Measurements from ENCODE around the gene GNG8.
"Not testable (repeated sequence)": the region's sequence is repeated elsewhere in the genome, so short reads cannot be mapped to it uniquely, and the experiment has no call there.

The GNG8 gene

DNA sequence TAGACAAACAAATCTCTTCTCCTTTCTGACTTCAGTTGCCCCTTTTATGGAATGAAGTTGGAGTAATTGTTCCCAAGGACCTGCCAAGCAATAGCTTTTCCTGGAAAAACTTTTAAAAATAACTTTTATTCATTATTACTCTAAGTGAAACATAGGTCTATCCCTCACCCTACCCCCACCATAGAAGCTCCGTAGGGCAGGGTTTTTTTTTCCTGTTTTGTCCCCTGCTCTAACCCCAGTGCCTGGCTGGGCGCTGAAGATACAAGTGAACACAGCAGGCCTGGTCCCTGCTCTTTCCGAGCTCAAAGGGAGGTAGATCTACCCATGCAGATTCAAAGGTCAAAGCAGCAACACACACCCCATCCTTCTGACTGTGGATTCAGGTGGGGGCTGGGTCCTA, 8.7 kb upstream of the GNG8 start:
- no peak for DNase-seq

DNA sequence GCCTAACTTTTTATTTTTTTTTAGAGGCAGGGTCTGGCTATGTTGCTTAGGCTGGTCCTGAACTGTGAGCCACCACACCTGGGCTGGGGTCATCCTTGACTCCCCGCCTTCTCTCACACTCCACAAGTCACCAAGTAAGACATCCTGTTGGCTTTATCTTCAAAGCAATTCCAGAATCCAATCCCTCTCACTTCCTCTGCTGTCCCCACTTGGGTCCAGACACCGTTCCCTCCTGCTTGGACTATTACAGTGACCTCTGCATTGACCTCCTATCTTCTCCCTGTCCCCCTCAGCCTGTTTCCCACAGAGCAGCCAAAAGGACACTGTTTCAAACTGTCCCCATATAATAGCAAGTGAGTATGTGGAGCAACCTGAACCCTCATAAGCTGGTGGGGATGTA, 4.7 kb upstream of the GNG8 start:
- no peak for DNase-seq

DNA sequence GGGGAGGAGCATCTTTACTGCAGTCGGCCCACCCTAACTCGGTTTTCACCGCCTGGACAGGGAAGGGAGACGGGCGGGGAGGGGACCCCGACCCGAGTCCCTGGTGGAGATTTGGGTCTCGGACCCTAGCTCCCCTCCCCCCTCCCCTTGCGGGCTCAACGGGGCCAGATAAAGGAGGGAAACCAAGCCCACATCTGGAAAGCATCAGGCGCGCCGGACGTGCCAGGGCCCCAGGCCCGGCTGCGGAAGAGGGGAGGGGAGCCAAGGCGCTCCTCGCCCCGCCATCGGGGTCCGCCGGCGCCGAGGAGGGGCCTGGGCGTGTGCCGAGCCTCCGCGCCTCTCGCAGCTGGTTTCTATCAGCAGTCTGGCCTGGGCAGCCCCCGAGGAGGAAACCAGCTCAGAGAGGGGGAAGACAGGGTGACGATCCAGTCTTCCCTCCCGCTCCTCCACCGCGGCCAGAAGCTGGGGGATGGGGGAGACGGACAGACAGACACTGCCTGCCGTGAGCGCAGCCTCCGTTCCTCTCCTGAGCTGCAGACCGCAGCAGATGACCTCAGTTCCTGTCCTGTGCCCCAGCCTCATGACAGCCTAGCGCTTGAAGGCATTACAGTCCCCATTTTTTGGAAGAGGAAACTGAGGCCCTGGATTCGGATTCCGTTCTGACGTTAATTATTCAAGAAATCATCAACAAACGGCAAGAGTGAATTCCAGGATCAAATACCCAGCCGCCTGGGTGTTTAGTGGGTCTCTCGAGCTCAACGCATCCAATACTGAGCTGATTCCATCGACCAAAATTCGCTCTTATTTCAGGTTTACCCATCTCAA, 3.6 kb upstream of the GNG8 start:
- DNase-seq: no peak

DNA sequence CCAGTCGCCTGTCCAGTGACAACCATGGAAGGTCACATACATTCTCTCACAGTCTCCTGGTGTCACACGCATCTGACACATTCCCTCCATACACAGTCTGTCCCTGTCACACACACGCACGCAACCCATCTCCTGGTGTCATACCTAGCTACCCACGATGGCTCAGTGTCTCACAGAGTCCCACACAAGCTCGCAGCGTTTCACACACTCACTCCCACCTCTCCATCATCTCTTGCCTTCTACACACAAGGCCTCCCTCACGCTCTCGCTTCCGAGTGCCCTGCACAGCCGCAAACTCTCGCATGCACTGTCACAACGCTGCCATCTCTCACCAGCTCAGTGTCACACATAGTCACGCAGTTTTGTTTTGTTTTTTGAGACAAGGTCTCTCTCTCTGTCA, 1.2 kb upstream of the GNG8 start:
- DNase-seq: no peak

DNA sequence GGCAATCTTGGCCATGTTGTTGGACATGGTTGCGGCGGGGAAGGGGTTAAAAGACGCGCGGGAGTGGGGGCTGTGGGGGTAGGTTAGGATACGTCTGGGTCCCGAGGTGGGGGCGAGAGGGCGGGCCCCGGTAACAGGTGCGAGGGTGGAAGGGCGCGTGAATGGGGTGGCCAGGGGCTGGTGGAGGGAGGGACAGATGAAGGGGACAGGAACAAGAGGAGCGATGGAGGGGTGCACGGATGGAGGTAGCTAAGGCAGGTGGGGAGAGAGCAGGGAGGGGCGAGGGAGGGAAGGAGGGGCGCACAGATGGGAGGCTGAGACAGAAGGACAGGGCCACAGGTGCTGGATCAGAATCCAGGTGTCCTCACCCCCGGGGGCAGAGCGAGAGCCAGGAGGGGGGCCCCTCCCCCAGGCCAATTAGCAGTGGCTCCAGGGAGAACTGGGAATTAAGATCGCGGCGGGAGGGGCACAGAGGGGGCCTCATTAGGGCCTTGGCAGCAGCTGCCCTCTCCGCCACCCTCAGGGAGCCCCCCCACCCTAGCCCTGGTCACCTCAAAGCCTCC, 1.3 kb downstream of the GNG8 start:
- no peak for DNase-seq

DNA sequence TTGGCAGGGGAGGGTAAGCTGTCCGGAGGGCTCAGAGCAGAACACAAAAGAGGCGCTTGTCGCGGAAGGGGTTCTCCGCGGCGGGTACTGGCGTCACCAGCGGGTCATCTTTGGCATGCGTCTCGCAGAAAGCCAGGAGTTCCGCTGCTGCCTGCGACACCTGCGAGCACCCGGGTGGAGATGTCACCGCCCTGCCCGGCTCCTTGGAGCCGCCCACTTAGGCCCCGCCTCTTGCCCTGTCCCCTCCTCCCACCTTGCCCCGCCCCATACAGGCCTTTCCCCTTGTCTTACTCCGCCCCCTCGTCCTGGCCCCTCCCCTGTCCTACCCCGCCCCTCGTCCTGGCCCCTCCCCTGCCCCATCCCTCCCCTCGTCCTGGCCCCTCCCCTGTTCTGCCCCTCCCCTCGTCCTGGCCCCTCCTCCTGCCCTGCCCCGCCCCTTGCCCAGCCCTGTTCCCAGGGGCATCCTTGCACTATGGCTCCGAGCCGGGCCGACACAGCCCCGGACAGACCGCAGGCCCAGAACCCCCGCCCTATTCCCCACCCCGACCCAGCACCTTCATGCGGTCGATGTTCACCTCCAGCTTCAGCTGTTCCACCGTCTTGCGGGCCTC, 1.9 kb downstream of the GNG8 start:
- peak; percentile 3 for DNase-seq

DNA sequence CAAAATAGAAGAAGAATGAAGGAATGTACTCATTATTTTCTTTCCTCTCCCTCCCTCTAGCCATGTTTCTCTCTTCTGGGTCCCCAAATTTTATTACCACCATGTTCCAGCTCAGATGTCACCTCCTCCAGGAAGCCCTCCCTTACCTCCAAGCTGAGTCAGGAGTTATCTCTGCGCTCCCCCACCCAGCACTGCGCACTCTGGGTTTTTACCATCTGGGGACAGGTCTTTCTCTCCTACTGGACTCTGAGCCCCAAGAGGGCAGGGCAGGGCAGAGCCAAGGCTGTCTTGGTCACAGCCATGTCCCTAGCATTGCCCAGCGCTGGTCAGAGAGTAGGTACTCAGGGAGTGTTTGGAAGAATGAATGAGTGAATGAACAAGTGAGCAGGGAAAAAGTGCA, 2.9 kb downstream of the GNG8 start:
- no peak for DNase-seq

DNA sequence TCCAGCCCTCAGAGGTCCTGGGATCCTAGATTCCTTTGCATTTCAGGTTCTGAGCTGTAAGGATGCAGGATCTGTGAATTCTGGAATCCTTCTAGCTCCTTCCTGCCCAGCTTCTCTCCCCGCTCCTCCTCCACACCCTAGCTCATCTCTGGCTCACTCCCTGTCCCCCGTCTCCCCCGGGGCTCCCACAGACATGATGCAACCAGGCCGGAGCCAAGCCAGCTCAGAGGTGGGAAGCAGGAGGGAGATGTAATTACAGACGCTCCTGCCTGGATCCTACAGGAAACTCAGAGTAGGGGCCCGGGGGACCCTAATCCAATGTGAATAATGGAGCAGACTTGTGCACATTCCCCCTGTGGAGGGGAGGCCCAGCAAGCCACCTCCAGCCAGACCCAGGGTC, 4.5 kb downstream of the GNG8 start:
- DNase-seq: no peak

DNA sequence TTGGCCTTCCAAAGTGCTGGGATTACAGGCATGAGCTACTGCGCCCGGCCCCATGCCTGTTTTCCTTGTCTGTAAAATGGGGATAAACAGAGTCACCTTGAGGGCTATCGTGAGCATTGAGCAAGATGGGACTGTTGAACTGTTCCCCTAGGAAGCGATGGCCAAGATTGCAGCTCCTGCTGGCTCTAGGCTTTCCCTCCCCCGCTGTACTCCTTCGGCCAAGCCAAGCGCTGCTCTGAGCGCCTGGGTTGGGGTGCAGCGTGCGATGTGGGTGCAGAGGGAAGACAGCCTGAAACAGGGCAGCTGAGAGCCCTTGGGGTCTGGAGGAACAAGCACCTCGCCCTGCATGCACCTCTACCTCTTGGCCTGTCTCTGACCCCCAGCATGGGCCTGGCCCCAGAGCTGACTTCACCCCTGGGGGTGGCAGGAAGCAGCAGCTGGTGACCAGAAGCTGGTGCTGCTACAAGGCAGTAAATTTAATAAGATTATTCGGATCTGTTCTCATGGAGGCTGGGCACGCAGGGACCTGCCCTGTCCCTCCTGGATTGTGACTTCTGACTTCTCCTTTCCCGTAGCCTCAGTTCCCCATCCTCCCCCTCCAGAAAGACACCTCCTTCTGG, 5.3 kb downstream of the GNG8 start:
- no peak for DNase-seq

DNA sequence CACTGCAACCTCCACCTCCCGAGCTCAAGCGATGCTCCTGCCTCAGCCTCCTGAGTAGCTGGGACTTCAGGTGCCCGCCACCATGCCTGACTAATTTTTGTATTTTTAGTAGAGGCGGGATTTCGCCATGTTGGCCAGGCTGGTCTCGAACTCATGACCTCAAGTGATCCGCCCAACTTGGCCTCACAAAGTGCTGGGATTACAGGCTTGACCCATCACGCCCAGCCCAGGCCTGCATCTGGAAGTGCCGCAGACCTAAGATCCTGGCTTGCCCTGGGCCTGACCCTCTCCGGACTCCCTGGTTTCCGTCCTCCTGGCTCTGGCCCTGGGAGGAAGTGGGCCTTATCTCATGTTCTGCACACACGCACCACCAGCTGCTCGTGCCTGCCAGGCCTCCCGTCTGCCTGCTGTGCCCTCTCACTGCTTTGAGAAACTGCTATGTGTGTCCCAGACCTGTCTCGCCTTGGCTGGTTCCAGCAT, 6.4 kb downstream of the GNG8 start:
- no peak for DNase-seq

DNA sequence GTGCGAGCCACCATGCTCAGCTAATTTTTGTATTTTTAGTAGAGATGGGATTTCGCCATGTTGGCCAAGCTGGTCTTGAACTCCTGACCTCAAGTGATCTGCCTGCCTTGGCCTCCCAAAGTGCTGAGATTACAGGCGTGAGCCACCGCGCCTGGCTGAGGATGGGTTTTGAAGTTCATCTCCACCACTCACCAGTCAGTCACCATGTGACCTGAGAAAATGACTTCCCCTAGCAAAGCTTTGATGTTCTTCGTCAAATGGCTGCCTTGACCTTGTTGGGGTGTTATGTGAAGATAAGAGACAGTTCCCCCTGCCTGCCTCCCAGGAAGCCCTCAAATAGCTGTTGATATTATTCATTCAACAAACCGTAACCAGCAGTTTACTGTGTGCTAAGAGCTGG, 7.0 kb downstream of the GNG8 start:
- DNase-seq: not testable (repeated sequence)

DNA sequence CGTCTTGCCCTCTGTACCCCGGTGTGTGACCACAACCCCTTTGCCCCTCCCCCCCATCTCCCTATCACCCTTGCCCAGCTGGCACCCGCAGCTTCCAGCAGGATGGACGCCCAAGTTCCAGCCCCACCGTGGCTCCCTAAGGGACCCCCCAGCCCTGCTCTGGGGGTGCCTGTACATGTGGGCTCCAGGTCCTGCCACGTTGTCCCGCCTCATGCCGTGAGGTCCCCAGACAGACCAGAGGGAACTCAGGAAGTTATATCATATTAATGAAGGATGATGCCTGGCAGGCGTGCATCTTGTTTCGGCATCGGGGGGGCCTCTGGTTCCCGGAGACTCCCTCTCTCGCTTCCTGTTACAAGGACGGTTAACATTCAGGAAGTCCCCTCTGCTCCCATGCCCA, 9.6 kb downstream of the GNG8 start:
- no peak for DNase-seq

DNA sequence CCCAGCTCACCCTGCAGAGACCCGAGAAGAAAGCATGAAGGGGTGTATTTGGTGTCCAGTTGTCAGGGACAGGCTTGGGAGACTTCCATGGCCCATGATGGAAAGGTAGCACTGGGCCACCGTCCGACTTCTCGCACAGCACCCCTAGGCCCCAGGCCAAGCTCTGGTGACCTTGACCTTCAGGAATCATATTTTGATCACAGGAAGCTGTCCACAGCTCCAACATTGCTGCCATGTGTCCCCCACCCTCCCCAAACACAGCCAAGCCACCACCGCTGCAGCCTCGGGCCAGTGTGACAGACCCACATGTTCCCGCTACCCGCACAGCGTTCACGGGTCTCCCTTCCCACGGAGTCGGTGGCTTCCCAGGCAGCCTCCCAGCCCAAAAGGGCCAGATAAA, 10.3 kb downstream of the GNG8 start:
- no peak for DNase-seq

DNA sequence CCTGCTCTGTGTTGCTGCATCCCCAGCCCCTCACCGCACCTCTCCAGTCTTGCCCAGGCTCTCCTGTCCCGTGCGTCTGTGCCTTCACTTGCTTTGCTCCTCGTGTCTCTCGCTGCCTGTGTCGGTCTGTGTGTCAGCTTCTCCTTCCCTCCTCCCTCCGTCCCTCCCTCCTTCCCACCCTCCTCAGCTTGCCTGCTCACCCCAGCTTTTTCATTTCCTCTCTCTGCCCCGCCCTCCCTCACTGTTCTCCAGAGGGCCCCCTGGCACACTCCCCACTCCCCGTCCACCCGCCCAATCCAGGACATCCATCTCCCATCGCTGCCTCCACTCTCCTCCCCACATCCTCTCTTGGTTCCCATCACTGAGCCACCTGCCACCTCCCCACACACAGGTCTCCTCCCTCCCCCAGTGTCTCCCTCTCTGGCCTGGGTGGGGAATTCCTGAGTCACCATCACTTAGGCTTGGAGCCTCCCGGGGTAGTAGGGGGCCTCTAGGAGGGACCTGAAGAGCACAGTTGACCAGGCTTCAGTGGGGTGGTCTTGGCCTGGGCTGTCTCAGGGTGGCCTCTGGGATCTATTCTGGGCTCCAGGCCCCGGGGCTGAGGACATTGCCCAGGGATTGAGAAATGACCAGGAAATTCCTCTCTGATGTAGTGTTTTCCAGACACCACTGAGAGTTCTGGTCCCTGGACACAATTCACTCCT, 10.9 kb downstream of the GNG8 start, which contains the start of gene PTGIR:
Gene PTGIR, minus strand, starts transcription at position 132 of the 704 bp plus-strand sequence. CDS start 864 bp downstream, outside the sequence.
- no peak for DNase-seq

DNA sequence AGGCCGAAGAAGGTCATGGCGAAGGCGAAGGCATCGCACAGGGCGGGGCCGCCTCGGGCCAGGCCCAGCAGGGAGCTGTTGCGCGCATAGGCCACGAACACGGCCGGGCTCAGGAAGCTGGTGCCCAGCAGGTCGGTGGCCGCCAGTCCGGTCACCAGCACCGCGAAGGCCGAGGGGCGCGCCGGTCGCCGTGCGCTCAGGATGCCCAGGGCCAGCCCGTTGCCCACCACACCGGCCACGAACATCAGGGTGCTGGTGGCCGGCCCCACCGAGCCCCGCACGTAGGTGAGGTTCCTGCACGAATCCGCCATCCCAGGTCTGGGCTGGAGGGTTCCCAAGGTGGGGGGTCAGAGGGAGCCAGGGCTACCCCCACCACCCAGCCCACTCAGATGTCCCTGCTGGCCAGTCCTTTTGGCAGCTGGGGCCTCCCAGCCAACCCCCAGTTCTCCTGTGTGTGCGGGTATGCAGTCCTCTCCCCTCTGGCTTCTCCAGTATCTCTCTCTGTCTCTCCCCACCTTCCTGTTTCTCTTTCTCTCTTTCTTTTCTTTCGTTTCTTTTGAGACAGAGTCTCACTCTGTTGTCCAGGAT, 12.0 kb downstream of the GNG8 start:
- no peak for DNase-seq

DNA sequence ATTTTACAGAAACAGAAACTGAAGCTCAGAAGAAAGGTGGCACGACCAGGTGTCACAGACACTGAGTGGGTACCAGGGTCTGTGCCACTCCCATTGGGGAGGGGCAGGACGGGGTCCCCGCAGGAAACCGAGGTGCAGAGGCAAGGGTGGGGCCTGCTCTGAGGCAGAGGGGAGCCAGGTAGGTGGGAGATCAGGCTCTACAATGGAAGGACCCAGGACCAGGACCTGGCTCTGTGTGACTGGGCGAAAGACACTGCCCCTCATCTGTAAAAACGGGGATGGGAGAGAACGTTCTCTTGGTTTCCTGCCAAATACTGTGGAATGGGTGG, 13.9 kb downstream of the GNG8 start:
- no peak for DNase-seq

DNA sequence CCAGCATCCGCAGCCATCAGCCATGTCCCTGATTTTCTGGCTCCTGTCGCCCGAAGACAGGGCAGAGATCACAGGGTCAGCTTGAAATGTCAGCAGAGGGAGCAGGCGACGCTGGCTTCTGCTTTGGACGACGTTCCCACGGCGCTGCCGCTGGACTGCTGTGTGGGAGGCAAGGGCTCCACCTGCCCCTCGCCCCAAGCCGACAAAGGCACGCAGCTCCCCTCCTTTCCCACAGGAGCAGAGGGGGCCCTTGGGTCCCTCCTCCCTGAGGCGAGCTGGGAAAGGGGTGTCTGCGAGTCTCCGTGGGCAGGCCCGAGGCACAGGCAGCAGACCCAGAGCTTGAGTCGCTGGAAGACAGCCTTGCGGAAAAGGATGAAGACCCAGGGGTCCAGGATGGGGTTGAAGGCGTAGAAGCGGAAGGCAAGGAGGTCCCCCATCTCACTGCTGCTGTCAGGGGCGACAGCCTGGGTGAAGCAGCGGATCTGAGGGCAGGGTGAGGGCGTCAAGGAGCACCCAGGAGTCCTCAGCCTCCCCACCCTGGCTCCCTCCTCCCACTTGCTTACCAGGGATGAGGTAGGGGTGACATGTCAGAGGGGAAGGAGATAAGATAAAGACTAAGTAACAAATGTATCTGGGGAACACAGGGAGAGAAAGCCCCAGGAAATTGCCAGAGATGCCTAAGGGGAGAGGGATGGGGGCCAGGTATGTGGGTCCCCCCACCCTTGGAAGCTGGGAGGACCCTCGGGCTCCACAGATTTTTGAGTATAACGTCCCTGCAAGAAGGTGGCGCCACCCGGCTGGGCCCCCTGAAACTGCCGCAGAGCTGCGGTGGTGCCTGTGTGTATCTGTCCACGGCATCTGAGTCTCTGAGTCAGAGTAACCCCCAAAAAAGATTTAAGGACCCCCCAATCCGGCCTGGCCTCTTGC, 14.5 kb downstream of the GNG8 start:
- no peak for DNase-seq

DNA sequence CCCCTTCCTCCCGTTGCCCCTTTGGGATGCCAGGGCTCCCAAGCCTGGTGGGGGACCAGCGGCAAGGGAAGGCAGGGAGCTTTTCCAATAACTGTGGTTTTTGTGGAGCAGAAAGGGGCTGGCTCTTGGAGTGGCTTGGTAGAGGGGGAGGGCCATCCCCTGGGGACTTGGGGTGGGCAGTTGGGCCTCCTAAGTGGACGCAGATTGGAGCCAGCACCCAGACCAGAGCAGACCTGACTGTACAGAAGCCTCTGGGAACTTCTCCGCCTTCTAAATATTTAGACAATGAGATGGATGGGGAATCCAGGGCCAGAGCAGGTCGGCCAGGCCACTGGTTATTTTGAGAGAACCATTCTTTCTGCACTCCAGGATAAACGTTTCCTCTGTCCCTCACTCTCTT, 15.3 kb downstream of the GNG8 start:
- DNase-seq: no peak

DNA sequence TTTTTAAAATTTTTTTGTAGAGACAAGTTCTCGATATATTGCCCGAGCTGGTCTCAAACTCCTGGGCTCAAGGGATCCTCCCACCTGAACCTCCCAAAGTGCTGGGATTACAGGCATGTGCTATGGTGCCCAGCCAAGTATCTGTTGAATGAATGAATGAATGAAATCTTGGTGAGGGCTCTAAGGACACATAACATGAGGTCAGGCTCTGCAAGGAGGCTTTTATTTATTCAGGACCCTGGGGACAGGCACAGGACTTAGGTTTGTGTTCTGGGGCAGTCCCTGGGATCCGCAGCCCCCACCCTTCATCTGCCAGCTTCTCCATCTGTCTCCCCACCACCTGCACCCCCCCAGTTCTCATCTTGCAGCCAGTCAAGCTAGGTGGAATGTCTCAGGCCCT, 15.7 kb downstream of the GNG8 start:
- no peak for DNase-seq

DNA sequence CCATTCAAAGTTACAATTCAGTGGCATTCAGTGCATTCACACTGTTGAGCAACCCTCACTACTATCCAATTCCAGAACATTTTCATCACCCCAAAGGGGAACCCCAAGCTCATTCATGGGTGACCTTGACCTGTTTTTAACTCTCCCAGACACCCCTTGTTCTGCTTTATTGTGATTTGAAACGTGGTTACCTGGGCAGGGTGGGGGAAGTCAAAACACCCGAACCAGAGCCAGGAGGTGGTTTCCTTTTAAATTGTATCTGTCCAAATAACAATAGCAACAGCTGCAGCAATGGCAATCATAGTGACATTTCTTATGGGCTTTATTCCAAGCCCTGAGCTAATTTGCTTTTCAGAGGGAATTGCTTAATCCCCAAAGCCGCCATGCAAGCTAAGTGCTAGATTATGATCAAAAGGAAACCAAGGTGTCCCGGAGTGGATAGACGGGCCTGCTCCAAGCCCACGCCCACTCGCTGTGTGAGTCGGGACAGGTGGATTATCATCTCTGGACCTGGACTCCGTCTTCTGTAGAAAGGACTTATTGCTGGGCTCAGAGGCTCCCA, 17.3 kb downstream of the GNG8 start:
- no peak for DNase-seq

DNA sequence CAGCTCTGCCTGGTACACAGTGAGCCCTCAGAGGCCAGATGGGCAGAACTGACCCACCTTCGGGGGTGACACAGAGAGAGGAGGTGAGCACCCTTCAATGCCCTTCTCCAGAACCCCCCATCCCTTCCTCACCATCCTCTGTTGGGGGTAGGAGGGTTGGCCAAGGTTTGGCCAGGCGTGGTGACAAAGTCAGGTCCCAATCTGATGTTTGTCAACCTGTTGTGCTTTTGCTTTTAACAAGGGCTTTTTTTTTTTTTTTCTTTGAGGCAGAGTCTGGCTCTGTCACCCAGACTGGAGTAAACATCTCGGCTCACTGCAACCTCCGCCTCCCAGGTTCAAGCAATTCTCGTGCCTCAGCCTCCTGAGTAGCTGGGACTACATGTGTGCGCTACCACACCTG, 18.4 kb downstream of the GNG8 start:
- DNase-seq: no peak

All from NCI-H1092 treated with DMSO at 0.1 percent for 48 hours (cell line).